ENCODE results near the gene RBM26.

The RBM26 gene

DNA sequence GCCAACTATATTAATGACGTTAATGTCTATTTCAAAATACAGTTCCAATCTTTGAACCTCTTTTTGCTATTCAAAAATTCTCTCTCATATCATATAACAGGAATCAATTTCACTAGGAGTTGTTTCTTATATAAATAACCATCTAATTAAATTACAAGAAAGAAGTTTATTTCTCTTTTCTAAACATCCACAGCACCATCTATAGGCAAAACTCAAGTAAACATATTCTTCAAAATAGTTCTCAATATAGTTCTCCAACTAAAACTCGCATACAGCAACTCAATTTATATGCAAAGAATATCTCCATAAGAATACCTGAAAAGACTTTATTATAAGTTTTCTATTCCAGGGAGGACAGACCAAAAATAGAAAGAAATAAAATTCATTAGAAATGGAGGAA is 65.6 kb downstream of the RBM26 start:
- DNase-seq (ENCODE audit: extremely low read depth in 1 of 2, low read depth in 1 of 2), result no peak

DNA sequence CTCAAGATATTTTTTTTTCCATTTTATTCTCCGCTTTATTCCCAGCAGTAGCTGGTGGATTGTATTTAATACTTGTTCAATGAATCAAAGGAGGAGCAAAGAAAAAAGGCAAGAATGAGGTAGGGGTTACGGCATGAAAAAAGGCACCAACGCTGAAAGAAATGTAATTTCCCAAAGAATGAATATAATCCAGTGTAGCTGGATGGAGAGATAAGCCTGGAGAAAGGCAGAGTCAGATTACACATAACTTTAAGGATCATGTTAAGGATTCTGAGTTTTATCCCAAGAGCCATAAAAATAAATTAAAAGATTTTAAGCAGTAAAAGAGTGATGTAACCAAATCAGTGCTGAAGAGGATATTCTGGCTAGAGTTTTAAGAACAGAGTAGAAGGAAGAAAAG is 67.7 kb downstream of the RBM26 start:
- DNase-seq (ENCODE audit: extremely low read depth in 1 of 2, low read depth in 1 of 2), result no peak

DNA sequence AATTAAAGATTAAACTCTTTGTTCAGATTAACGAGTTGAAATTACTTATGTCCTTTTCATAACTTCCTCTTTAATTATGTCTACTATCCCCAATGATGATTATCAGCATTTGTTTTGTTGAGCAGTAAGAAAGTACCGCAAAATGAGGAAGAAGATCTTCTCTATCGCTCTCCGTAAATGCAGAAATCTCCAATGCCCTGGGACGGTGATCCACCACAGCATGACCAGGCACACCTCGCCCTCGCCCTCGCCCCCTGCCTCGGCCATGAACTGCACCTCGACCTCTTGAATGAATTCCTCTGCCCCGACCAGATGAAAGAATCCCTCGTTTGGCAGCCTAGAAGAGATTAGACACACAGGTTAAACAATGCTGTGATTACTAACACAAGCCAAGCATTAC is 69.1 kb downstream of the RBM26 start:
- DNase-seq (ENCODE audit: extremely low read depth in 1 of 2, low read depth in 1 of 2), result no peak

DNA sequence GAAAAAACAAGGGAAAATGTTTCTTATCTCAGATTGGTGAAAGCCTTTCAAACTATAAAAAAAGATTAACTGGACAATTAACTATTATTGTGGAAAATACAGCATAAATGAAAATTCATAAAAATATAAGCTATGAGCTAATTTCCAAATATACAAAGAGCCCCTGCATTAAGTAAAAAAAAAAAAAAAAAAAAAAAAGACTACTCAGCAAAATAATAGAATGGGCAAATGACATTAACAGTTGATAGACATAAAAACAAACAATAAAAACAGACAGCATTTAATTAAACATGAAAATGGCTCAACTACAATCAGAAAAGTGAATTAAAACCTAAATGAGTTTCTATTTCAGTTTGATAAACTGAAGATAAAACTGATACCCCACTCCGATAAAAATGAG is 77.5 kb downstream of the RBM26 start:
- DNase-seq (ENCODE audit: extremely low read depth in 1 of 2, low read depth in 1 of 2), result no peak

DNA sequence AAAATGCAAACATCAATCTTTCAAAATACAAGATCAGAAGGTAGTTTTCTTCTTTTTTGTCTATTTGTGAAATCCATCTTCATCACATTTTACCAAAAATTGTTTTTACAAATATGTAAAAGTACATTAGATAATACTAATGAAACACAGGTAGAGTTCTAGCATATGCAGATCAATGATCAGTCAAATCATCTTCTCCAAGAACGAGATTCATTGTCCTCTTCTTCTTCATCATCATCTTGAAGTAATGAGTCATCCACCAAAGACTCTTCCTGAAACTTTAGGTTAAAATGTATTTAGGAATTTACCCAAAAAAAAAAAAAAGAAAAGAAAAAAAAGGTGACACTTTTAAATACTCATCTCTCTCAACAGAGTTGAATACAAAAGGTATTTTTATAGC is 85.6 kb downstream of the RBM26 start:
- DNase-seq (ENCODE audit: extremely low read depth in 1 of 2, low read depth in 1 of 2), result no peak

DNA sequence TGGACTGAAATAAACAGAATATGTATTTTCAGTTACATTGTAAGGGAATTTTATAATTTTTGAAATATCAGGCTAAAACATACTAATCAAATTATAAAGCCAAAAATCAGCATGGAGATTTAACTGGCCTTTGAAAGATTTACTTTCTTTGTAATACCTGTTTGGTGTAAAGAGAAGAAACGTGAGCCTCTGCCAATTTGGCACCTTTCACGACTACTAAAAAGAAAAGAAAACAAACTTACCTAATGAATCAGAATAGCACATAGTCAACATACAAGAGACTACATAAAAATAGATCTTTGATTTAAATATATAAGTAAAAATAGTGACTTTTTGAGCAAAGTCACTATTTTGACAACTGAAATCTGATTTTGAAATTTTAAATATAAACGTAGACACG is 87.4 kb downstream of the RBM26 start:
- DNase-seq (ENCODE audit: extremely low read depth in 1 of 2, low read depth in 1 of 2), result no peak

DNA sequence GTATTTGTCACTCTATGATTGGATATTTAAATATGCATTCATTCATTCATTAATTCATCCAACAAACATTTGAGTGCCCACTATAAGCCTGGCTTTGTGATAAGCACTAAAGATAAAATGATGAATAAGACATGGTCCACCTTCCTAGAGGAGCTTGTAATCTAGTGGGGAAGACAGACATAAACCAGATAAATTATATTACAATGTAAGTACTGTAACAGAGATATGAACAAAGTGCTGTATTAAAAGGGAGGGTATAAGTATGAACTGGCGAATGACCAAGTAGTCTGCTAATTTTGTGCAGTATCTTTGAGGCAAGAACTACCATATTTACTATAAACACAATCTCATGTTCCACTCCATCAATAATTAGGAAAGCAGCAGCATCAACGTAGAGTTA is 88.2 kb downstream of the RBM26 start:
- no peak for DNase-seq (ENCODE audit: extremely low read depth in 1 of 2, low read depth in 1 of 2)

DNA sequence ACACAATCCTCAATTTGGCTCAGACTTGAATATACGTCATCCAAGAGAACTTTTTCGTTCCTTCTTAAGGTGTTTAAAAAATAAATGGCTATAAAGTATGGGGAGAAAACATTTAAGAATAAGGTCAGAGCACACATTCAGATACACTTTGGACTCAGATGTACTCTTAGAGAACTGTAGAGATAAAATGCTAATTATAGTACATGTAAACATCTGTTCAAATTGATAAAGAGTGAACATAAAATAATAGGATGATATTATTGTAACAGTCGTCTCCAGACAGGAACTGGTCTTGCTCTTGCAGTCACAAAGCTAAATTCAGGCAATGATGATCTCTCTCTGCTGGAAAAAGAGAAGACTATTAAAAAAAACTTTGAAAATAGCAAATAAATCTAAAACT is 91.4 kb downstream of the RBM26 start:
- no peak for DNase-seq (ENCODE audit: extremely low read depth in 1 of 2, low read depth in 1 of 2)

DNA sequence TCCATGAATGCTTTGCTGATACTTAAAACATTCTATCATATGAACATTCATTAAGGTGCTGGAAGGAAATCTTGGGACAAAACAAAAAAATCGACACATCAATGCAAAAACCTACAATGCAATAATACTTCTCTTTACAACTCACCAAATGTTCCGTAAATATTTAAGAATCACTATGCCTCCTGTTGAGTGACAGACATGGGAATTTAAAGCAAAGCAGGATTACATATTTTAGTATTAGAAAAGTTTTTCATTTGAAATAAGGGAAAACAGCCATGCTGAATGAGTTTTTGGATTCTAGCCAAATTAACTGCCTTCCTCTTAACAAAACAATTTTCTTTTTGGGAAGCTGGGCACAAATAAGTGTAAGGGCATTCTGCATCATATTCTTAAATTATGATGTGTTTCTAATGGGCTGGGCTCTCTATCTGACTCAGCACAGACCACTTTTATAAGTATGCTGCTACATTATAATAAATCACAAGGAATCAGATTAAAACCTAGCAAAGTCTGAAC is 93.7 kb downstream of the RBM26 start:
- no peak for DNase-seq (ENCODE audit: extremely low read depth in 1 of 2, low read depth in 1 of 2)

DNA sequence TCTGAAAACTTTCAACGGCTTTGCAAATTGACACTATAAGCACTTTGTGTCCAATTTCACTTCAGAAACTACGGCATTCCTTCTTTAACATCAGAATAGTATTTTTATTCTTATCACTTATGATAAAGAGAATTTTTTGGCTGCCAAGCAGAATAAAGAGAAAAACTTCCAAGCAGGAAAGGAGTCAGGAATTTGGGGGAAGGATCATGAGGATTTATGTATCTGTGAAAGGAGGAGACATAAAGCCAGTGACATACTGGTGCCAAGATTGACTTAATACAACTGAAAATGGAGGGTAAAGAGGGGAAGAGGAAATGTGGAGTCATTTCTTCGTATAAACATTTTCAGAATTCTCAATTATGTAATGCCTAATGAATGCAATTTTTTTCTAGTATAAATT is 94.7 kb downstream of the RBM26 start:
- no peak for DNase-seq (ENCODE audit: extremely low read depth in 1 of 2, low read depth in 1 of 2)

DNA sequence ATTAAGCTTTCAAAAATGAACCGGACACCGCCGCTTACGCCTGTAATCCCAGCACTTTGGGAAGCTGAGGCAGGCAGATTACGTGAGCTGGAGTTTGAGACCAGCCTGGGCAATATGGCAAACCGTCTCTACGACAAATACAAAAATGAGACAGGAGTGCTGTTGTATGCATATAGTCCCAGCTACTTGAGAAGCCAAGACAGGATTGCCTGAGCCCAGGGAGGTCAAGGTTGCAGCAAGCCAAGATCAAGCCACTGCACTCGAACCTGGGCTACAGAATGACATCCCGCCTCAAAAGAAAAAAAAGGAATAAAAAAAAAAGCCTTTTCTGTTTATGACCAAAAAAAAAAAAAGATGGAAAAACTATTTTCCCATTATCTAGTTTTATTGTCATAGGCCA is 96.4 kb downstream of the RBM26 start:
- DNase-seq (ENCODE audit: extremely low read depth in 1 of 2, low read depth in 1 of 2), result no peak

DNA sequence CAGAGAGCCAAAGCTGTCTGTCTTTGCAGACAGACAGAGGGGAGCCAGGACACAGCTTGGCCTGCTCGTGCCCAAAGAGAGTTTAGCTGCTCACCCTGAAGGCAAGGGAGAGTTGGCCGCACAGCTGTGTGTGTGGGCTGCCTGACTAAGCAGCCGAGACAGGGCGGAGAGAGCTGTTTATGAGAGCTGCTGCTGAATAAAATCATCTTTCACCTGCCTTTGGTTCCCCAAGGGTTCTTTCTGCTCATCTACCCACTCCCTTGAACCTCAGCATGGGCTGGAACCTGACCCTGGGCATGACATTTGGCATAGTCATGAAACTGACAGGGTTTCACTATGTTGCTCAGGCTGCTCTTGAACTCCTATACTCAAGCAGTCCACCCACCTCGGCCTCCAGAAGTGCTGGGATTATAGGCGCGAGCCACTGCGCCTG is 98.2 kb downstream of the RBM26 start:
- no peak for DNase-seq (ENCODE audit: extremely low read depth in 1 of 2, low read depth in 1 of 2)

DNA sequence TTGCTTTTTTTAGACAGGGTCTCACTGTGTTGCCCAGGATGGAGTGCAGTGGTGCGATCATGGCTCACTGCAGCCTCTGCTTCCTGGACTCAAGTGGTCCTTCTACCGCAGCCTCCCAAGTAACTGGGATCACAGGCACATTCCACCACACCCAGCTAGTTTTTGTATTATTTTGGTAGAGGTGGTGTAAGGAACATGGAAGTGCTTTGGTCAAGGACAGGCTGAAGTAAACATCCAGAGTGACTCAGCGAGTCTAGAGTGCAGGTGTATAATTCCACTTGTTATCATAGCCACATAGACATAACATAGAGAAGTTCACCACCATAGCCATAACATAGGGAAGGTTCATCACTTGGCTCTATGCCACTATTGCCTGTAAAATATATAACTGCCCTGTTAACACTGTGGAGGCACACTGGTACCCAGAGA is 98.6 kb downstream of the RBM26 start:
- no peak for DNase-seq (ENCODE audit: extremely low read depth in 1 of 2, low read depth in 1 of 2)

DNA sequence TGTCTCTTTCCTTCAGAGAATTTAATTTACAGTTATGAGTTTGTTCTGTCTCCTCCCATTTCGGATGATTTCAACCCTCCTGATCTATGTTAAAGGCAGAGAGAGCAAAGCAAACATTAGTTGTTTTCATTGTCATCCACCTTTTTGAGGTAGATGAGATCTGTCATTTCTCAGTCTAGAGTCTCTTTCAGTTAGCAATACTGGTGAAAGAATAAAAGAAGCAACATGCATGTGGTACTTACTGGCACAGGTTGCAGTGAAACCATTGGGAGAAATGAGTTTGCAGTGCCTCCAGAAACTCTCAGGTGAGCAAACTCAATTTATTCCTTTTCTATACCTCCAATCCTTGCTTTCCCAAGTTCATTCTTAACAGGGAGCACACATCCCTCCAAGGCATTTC is 99.4 kb downstream of the RBM26 start:
- DNase-seq (ENCODE audit: extremely low read depth in 1 of 2, low read depth in 1 of 2), result no peak

DNA sequence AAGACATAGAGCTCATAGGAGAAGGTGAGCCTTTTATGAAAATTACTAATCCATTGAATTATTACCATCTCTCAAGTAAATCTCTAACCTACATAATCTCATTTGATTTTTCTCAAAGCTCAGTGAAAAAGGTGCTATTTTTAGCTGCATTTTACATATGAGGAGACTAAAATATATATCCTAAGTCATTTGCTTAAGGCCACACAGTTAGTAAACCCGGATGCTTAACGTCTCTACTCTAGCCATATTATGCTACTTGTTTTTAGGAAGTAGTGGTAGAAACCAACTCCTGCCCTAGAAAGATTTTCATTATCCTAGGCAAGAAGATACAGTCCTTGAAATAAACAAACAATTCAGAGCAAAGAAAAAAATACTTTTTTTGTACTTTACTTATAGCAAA is 108.9 kb downstream of the RBM26 start:
- no peak for DNase-seq (ENCODE audit: extremely low read depth in 1 of 2, low read depth in 1 of 2)

DNA sequence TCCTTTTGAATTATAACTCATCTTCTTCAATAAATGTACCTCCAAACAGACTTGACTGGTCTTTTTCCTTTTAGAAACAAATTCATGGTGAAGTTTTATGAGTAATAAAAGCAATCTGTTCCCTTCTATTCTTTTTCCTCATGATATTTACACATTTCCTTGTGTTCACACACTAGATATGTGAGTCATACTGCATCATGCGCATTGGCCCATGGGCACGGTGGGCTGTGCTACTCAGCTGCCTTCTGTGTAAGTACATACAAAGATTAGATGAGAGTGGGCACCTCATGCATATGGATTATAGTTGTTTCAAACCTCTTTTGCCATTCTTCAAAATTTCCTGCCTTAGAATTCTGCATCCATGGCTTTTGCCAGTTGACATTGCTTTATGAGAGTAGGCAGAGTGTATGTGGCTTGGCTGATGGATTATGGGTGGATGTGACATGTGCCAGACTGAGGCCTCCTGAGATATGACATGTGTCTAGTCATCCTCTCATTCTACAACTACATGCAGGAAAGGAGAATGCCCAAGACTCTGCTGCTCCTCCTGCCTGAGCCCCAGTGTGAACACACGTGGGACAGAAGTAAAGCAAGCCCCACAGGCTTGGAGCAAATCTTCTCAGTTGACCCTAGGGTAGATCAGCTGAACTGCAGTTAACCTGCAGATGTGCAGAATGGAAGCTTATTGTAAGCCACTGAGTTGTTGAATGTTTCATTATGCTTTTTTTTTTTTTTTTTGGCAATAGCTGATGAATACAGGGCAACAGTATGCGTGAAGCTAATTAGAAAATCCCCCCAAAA is 109.9 kb downstream of the RBM26 start:
- no peak for DNase-seq (ENCODE audit: extremely low read depth in 1 of 2, low read depth in 1 of 2)

DNA sequence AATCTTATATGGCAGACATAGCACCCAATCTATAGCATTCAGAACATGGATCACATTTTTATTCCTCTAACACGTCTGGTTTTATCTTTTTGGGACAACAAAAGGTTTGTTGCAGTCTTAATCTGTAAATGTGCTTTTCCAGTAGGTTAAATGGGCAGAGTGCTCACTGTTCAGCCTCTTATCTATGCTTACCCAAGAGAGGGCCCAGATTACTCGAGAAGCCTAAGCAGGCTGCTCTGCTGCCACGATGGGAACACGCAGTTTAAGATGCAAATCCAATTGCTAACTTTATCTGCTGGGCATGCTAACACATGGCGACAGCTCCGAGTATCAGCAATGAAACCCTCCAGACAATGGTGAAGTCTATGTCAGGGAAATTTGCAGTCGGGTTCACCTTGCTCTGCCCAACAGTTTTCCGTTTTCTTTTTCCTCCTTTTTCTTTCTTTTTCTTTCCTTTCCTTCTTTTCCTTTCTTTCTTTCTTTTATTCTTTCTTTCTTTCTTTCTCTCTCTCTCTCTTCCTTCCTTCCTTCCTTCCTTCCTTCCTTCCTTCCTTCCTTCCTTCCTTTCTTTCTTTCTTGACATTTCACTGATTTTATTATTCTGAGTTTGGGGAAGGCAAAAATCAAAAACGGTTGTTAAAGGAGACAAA is 115.3 kb downstream of the RBM26 start:
- no peak for DNase-seq (ENCODE audit: extremely low read depth in 1 of 2, low read depth in 1 of 2)

DNA sequence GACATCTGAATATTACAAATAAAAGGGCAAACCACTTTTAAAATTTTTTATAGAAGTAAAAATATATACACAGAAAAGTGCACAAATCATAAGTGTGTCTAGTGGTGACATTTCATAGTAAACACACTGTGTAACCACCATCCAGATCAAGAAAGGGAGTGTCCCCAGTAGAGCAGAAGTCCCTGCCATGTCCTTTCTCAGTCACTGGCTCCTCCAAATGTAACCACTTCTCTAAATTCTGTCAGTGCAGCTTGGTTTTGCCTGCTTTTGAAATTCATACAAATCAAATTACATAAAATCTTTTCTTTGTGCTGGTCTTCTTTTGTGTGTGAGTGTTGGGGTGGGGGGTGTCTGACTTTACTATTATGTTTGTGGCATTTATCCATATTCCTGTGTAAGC is 116.5 kb downstream of the RBM26 start:
- DNase-seq (ENCODE audit: extremely low read depth in 1 of 2, low read depth in 1 of 2), result no peak

DNA sequence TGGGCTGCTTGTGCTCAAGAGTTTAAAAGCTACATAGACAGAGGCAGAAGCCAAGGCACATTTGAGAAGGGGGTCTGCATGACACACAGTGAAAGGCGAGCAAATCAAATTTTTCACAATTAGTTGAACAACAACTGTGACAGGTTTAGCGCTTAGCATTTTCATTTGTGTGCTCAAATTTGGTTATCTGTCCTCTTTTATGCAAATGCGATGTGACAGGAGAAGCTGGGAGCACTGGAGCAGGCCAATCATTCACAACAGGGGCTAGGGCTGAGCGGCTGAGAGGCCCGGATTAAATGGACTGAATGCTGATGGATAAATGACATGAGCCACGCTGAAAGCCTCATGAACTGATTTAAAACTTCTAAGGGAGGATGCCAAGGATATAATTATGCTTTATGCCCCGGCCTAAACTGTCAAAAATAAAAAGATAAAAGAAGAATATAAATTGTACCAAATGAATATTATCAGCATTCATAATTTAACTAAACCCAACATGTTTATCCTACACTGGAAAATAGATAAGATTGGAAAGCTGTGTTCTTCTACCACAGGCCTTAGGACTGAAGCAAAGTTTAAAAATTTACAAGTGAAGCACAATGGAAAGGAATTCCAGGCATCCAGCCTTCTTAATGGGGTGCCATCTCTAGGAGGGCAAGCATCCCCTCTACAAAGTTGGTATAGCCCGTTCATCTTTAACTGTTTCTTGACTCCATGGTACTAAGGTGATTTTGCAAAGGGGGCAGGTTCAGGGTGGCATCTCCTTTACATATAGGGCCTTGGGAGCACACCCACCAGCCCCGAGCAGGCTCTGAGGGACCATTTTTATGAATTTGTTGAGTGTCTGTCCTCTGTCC is 117.9 kb downstream of the RBM26 start:
- DNase-seq (ENCODE audit: extremely low read depth in 1 of 2, low read depth in 1 of 2), result no peak

DNA sequence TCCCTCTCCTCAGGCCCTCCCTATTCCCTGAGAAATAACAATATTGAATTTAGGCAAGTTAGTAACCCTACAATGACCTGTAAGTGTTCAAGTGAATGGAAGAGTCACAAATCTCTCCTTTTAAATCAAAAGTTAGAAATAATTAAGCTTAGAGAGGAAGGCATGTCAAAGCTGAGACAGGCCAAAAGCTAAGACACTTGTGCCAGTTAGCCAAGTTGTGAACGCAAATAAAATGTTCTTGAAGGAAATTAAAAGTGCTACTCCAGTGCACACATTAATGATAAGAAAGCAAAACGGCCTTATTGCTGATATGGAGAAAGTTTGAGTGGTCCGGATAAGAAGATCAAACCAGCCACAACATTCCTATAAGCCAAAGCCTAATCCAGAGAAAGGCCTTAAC is 120.9 kb downstream of the RBM26 start:
- DNase-seq (ENCODE audit: extremely low read depth in 1 of 2, low read depth in 1 of 2), result no peak

DNA sequence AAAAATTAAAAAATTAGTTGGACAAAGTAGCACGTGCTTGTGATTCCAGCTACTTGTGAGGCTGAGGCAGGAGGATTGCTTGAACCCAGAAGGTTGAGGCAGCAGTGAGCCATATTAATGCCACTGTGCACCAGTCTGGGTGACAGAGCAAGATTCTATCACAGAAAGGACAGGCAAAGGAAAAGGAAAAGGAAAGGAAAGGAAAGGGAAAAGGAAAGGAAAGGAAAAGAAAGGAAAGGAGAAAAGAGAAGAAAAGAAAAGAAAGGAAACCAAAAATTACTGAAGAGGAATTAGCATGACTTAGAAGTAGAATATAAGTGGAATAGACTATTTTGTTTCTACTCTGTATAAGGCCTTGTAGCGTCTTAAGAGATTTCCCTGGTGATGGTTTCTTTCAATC is 122.3 kb downstream of the RBM26 start:
- no peak for DNase-seq (ENCODE audit: extremely low read depth in 1 of 2, low read depth in 1 of 2)

DNA sequence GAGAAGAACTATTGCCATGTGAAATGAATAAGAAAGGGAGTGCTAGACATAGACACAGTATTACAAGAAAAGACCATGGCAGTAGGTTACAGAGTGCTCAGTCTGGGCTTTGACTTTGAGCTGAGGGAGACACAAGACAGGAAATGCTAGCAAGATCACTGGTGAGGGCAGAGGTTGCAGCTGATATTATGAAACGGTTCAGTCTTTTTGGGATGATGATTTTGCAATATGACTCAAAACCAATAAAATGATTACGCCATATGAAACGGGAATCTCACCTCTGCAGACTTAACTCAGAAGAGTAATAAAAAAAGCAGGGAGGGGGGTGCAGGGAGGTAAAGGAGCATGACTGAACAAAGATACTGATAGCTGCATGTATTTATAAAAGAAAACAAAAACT is 123.1 kb downstream of the RBM26 start:
- no peak for DNase-seq (ENCODE audit: extremely low read depth in 1 of 2, low read depth in 1 of 2)
